K562 (cell line): ENCODE data around the gene LTBP1. TPM values are rescaled to one million over a fixed set of nuclear protein-coding genes. Genes with fewer than 3 reads are reported as not detected.

Experiments used
- ATAC-seq: fragments of 200-7000 bp; cut with Tn5 transposase; 3 replicates; pipeline ENCODE4 v1.9.1; 2020; ENCODE audit warnings: moderate library complexity
- BruUV-seq: library from RNA; stranded (reverse); fragments of 400-500 nt; replicated peaks from 2 replicates; lab custom pipeline; 2021; lab: Mats Ljungman, UMichigan
- CTCF ChIA-PET: fragments of 300-600 bp; formaldehyde crosslinking; extraction: SDS; loops from one replicate; lab custom pipeline; 2021; ENCODE audit warnings: low intra/inter-chr PET ratio; lab: Yijun Ruan, JAX
- POLR2A ChIA-PET: fragments of 300-600, 350-650 bp; sonication (Branson Sonifier 250); formaldehyde crosslinking; extraction: SDS; loops from one replicate; lab custom pipeline; 2021; ENCODE audit warnings: antibody characterized with exemption, inconsistent platforms; lab: Yijun Ruan, JAX
- DNase-seq, 4 experiments: peaks; one replicate each; pipeline versions ENCODE4 v3.0.0 to v3.0.0-alpha.2; 2011 to 2018; ENCODE audit warnings: low spot score in 3 of 4, mixed read lengths in 3 of 4; ENCODE audit errors: extremely low read depth in 1 of 4
- FAIRE-seq: peaks from 2 replicates; lab custom pipeline; 2011; peaks lifted over from hg19 to GRCh38; lab: Jason Lieb, UNC
- H2AFZ ChIP-seq: 2 replicates; pipeline ENCODE4 v1.6.0; 2011; ENCODE audit warnings: low read depth, low read length, control low read depth, inconsistent platforms
- H3K27ac ChIP-seq: fragments of 200-600 bp; 3 replicates; pipeline ENCODE4 v1.8.0; 2011; ENCODE audit warnings: low read depth, mild to moderate bottlenecking, control low read depth, inconsistent platforms, low read length, moderate library complexity, mixed read lengths; ENCODE audit errors: extremely low read depth
- H3K27me3 ChIP-seq, 2 experiments: fragments of 300-600 bp in 1 of 2; 2 replicates in 1 of 2; 3 replicates in 1 of 2; pipeline versions ENCODE4 v1.6.0 to v1.8.0; 2011; ENCODE audit warnings: inconsistent platforms in 2 of 2, low read length in 2 of 2, mild to moderate bottlenecking in 1 of 2, mixed read lengths in 1 of 2, moderate library complexity in 1 of 2; ENCODE audit not compliant: control insufficient read depth in 2 of 2, insufficient read depth in 2 of 2
- H3K36me3 ChIP-seq: fragments of 300-600 bp; 3 replicates; pipeline ENCODE4 v1.8.0; 2011; ENCODE audit warnings: mild to moderate bottlenecking, low read length, inconsistent platforms; ENCODE audit not compliant: control insufficient read depth, insufficient read depth
- H3K4me1 ChIP-seq, 2 experiments: fragments of 200-600 bp in 1 of 2; replicated peaks in 1 of 2; 2 replicates in 1 of 2; 3 replicates in 1 of 2; pipeline versions ENCODE4 v1.5.1 to v1.8.0; 2011; ENCODE audit warnings: inconsistent platforms in 2 of 2, low read length in 2 of 2, mild to moderate bottlenecking in 1 of 2, mixed read lengths in 1 of 2, moderate library complexity in 1 of 2; ENCODE audit not compliant: control insufficient read depth in 2 of 2, insufficient read depth in 2 of 2
- H3K4me2 ChIP-seq: 2 replicates; pipeline ENCODE4 v1.6.1; 2011; ENCODE audit warnings: low read length, control low read depth, inconsistent platforms, mixed read lengths; ENCODE audit not compliant: insufficient read depth
- H3K4me3 ChIP-seq: fragments of 200-600 bp; sonication (generic), shearing (Covaris generic); 2 replicates; pipeline ENCODE4 v1.5.1; 2016; ENCODE audit warnings: control low read depth, inconsistent platforms
- H3K79me2 ChIP-seq: fragments of 200-600 bp; 3 replicates; pipeline ENCODE4 v1.8.0; 2011; ENCODE audit warnings: low read length, inconsistent platforms; ENCODE audit not compliant: control insufficient read depth, insufficient read depth
- H3K9ac ChIP-seq, 2 experiments: 2 replicates each; pipeline versions ENCODE4 v1.6.0 to v1.6.1; 2011; ENCODE audit warnings: low read depth in 2 of 2, low read length in 2 of 2, control low read depth in 1 of 2, inconsistent platforms in 1 of 2, mild to moderate bottlenecking in 1 of 2, mixed read lengths in 1 of 2; ENCODE audit not compliant: insufficient read depth in 1 of 2
- H3K9me1 ChIP-seq: one replicate; pipeline ENCODE4 v1.6.0; 2011; ENCODE audit warnings: inconsistent platforms, mild to moderate bottlenecking, low read length, moderate library complexity; ENCODE audit not compliant: control insufficient read depth, insufficient read depth
- H3K9me3 ChIP-seq: replicated peaks from 2 replicates; pipeline ENCODE4 v1.5.1; 2011; ENCODE audit warnings: low read depth, low read length, inconsistent platforms; ENCODE audit not compliant: control insufficient read depth, insufficient read depth
- H4K20me1 ChIP-seq: replicated peaks from 2 replicates; pipeline ENCODE4 v1.6.1; 2011; ENCODE audit warnings: low read length, inconsistent platforms, mixed read lengths; ENCODE audit not compliant: control insufficient read depth, insufficient read depth
- GATAD2A ChIP-seq: fragments of 450-650 bp; IDR thresholded peaks from 2 replicates; pipeline ENCODE4 v1.6.1; 2017
- STAG1 ChIP-seq: sonication (generic); formaldehyde crosslinking; IDR thresholded peaks from 2 replicates; pipeline ENCODE4 v1.5.0; 2020; ENCODE audit warnings: missing genetic modification reagents, borderline replicate concordance
- UBTF ChIP-seq, 2 experiments: IDR thresholded peaks; 2 replicates each; pipeline ENCODE4 v1.6.1; 2012; ENCODE audit warnings: improper control_type of control experiment in 2 of 2, low read depth in 2 of 2, low read length in 2 of 2, borderline replicate concordance in 1 of 2
- ZNF274 ChIP-seq: IDR thresholded peaks from 2 replicates; pipeline ENCODE4 v1.6.1; 2011; ENCODE audit warnings: low read depth, mild to moderate bottlenecking, low read length, moderate library complexity, borderline replicate concordance
- WGBS: fragments of 100-300 bp; shearing (Covaris generic); methylation state at CpG from one replicate; pipeline ENCODE4 v1.1.6; 2016; ENCODE audit warnings: low coverage, mixed read lengths; ENCODE audit not compliant: insufficient coverage; ENCODE audit errors: missing lambda C conversion rate; 5-methylcytosine and 5-hydroxymethylcytosine counted together
- in situ Hi-C: fragments of 300-500 bp; cut with MboI; formaldehyde crosslinking; loops from 4 replicates; pipeline ENCODE4 v1.15.0; 2018; ENCODE audit warnings: inconsistent platforms, mixed read lengths
- intact Hi-C: fragments of 100-400 bp; cut with micrococcal nuclease; formaldehyde crosslinking; loops from 2 replicates; pipeline ENCODE4 v1.14.2; 2022
- polyA plus RNA-seq, 8 experiments: library from polyadenylated mRNA; depleted of rRNA in 4 of 8; stranded (reverse) in 5 of 8; unstranded in 3 of 8; fragments of >200 nt; fragmentation: Nextera tagmentation in 2 of 8; fragmentation: Illumina TruSeq in 1 of 8; extraction: Ambion mirVana in 2 of 8; extraction: Trizol in 1 of 8; gene quantifications; 2 replicates each; pipeline versions ENCODE4 v1.2.1 to v1.2.3, GENCODE V29; 2011 to 2014; ENCODE audit warnings: inconsistent platforms in 1 of 8, missing spikeins in 1 of 8
- total RNA-seq, 7 experiments: library from RNA; depleted of rRNA in 6 of 7; stranded (reverse); fragments of >200 nt in 6 of 7; fragmentation: Illumina TruSeq in 2 of 7; extraction: Trizol in 2 of 7; gene quantifications; 2 replicates each; pipeline versions ENCODE4 v1.2.1 to v1.2.3, GENCODE V29; 2011 to 2021; ENCODE audit warnings: low replicate concordance in 1 of 7

The LTBP1 gene
- total and polyA plus RNA-seq, 9 of the 15 experiments (the other 6 are each of a cell fraction or from before 2014, with no cell fraction given): 3.6 to 16.4 (median 8.5) TPM

DNA sequence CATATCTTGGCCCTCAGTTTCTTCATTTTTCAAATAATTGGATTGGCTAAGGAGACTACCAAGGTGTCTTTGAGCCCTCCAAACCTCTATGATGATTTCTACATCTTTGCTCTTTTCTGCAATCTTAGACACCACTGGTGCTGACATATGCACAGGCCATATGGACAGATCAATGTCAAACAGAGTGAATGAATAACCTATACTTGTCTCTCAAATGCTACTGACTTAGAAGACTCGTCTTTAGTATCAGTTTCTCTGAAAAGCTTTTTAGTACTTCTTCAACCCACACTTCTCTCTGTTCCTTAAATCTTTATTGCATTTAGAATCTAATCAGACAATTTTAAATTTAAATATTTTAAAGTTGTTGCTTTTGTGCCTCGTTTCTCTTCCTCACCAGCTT is 258.2 kb downstream of the LTBP1 start:
- no peaks in the 10 kb centered on the region for H3K9me1 ChIP-seq
- in situ Hi-C loops (no loop called here), intact Hi-C loops (no loop called here)
- H3K27ac ChIP-seq: no peak overlapping the region
- ChIA-PET POLR2A (interaction anchor here (1.1 to 1.4 kb wide), 2 partner anchors 10 to 22 kb away, joined by 4 to 6 read pairs; no protein-coding TSS in a partner anchor), CTCF (no interaction called here)
- H3K4me3 ChIP-seq: no peak overlapping the region
- no peaks in the 10 kb centered on the region for H3K9me3 ChIP-seq
- H3K79me2 ChIP-seq: no peaks in the 10 kb centered on the region
- H2AFZ ChIP-seq: no peak overlapping the region
- no peaks in the 10 kb centered on the region for H3K36me3 ChIP-seq
- 20% methylated on average over 2 of the region's 2 CpGs for WGBS
- H4K20me1 ChIP-seq: no peaks in the 10 kb centered on the region
- no TSS peak for BruUV-seq
- no peak overlapping the region for H3K9ac ChIP-seq
- H3K4me1 ChIP-seq: peaks cover 0 to 2% of the 10 kb centered on the region in 2 experiments; a peak in 2 of 5 replicates
- H3K27me3 ChIP-seq: no peaks in the 10 kb centered on the region
- no peak for DNase-seq
- no peak for FAIRE-seq
- H3K4me2 ChIP-seq: no peak overlapping the region
- TF ChIP-seq UBTF (IDR thresholded peaks at IDR 0.05; ENCODE audit: borderline replicate concordance in 1 of 2, low read depth in 2 of 2, low read length in 2 of 2): no peak
- no peak for TF ChIP-seq STAG1
- no peak for TF ChIP-seq ZNF274
- no peak for TF ChIP-seq GATAD2A
- ATAC-seq: no peak
